ENCODE results near the gene GNAQ. TPM values are rescaled to one million over a fixed set of nuclear protein-coding genes. Genes with fewer than 3 reads are reported as not detected.

The GNAQ gene
- total and polyA plus RNA-seq, 4 donors: 6.8 to 19.6 (median 12.6) TPM

DNA sequence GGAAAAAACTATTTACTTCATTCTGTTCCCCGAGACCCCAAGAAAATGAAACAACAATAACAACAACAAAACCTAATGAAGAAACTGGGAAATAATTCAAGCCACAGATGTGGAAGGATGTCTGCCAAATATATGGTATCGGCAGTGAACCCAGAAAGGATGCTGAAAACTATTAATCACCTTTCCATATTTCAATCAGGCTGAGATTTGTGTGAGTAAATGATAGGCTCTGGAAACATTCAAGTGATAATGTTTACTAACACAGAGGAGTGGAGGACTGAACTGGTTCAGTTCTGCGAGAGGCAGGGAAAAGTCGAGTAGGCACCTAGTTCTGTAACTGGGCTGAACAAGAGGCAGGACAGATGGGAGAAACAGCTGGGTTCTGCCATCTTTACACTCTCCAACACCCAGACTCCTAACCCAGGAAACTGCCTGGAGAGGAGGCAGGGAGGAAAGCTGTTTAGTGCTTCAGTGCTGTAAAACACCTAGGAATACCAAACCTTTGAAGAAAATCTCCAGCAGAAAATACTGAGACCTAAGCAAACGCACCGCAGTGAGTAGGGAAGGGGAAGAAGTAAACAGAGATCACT, 286.7 kb downstream of the GNAQ start:
- Histone ChIP-seq H3K4me3 (ENCODE audit: low read depth in 1 of 3, low read length in 3 of 3) (no peak overlapping the region), H3K9me3 (ENCODE audit: control insufficient read depth in 4 of 4, low read length in 3 of 4) (no peaks in the 10 kb centered on the region), H3K27me3 (ENCODE audit: control insufficient read depth in 4 of 4, insufficient read depth in 4 of 4, low read length in 3 of 4) (no peaks in the 10 kb centered on the region), H3K4me1 (ENCODE audit: control insufficient read depth in 4 of 4, insufficient read depth in 4 of 4, low read length in 3 of 4) (no peaks in the 10 kb centered on the region), H3K27ac (ENCODE audit: low read depth in 1 of 2, low read length in 2 of 2) (no peak overlapping the region), H3K36me3 (ENCODE audit: control insufficient read depth in 4 of 4, insufficient read depth in 3 of 4, low read depth in 1 of 4, low read length in 3 of 4) (no peaks in the 10 kb centered on the region), H3K9ac (ENCODE audit: low read depth in 1 of 2, low read length in 2 of 2) (no peak overlapping the region)
- TF ChIP-seq YY1 (IDR thresholded peaks at IDR 0.05) (no peak), ATF3 (IDR thresholded peaks at IDR 0.05) (no peak), NR2F2 (IDR thresholded peaks at IDR 0.05) (no peak), RAD21 (IDR thresholded peaks at IDR 0.05) (no peak), MAX (IDR thresholded peaks at IDR 0.05) (no peak), SP1 (IDR thresholded peaks at IDR 0.05) (no peak)
- TF ChIP-seq, protein P1, sequence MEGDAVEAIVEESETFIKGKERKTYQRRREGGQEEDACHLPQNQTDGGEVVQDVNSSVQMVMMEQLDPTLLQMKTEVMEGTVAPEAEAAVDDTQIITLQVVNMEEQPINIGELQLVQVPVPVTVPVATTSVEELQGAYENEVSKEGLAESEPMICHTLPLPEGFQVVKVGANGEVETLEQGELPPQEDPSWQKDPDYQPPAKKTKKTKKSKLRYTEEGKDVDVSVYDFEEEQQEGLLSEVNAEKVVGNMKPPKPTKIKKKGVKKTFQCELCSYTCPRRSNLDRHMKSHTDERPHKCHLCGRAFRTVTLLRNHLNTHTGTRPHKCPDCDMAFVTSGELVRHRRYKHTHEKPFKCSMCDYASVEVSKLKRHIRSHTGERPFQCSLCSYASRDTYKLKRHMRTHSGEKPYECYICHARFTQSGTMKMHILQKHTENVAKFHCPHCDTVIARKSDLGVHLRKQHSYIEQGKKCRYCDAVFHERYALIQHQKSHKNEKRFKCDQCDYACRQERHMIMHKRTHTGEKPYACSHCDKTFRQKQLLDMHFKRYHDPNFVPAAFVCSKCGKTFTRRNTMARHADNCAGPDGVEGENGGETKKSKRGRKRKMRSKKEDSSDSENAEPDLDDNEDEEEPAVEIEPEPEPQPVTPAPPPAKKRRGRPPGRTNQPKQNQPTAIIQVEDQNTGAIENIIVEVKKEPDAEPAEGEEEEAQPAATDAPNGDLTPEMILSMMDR (IDR thresholded peaks at IDR 0.05; ENCODE audit: low read depth, low read length, missing input control): no peak
- TF ChIP-seq, protein P2, sequence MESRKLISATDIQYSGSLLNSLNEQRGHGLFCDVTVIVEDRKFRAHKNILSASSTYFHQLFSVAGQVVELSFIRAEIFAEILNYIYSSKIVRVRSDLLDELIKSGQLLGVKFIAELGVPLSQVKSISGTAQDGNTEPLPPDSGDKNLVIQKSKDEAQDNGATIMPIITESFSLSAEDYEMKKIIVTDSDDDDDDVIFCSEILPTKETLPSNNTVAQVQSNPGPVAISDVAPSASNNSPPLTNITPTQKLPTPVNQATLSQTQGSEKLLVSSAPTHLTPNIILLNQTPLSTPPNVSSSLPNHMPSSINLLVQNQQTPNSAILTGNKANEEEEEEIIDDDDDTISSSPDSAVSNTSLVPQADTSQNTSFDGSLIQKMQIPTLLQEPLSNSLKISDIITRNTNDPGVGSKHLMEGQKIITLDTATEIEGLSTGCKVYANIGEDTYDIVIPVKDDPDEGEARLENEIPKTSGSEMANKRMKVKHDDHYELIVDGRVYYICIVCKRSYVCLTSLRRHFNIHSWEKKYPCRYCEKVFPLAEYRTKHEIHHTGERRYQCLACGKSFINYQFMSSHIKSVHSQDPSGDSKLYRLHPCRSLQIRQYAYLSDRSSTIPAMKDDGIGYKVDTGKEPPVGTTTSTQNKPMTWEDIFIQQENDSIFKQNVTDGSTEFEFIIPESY (IDR thresholded peaks at IDR 0.05): no peak
- DNase-seq (ENCODE audit: low spot score): no peak
- 58% methylated on average over 6 of the region's 6 CpGs for WGBS

GRCh38 chr9:77743386-77743785, 288.2 kb downstream of the GNAQ start:
- H3K4me3 ChIP-seq (ENCODE audit: low read depth in 1 of 3, low read length in 3 of 3): no peak overlapping the region
- H3K9me3 ChIP-seq (ENCODE audit: control insufficient read depth in 4 of 4, low read length in 3 of 4): no peaks in the 10 kb centered on the region
- no peak for DNase-seq (ENCODE audit: low spot score)
- WGBS: 88% methylated on average over 1 of the region's 1 CpG
- TF ChIP-seq FOXA2 (IDR thresholded peaks at IDR 0.05) (no peak), EGR1 (IDR thresholded peaks at IDR 0.05; ENCODE audit: low read depth in 2 of 2) (no peak), FOXA1 (IDR thresholded peaks at IDR 0.05) (no peak), JUND (IDR thresholded peaks at IDR 0.05) (no peak), HNF4A (conservative IDR thresholded peaks at IDR 0.05) (no peak), SP1 (IDR thresholded peaks at IDR 0.05) (no peak), NR2F2 (IDR thresholded peaks at IDR 0.05) (no peak), TAF1 (conservative IDR thresholded peaks at IDR 0.05) (no peak), GABPA (IDR thresholded peaks at IDR 0.05 in 1 of 2, conservative IDR thresholded peaks at IDR 0.05 in 1 of 2) (no peak), MAX (IDR thresholded peaks at IDR 0.05) (no peak), ATF3 (IDR thresholded peaks at IDR 0.05) (no peak), RAD21 (IDR thresholded peaks at IDR 0.05) (no peak), RXRA (IDR thresholded peaks at IDR 0.05) (no peak), HNF4G (IDR thresholded peaks at IDR 0.05) (no peak), YY1 (IDR thresholded peaks at IDR 0.05) (no peak)
- TF ChIP-seq, protein P3, sequence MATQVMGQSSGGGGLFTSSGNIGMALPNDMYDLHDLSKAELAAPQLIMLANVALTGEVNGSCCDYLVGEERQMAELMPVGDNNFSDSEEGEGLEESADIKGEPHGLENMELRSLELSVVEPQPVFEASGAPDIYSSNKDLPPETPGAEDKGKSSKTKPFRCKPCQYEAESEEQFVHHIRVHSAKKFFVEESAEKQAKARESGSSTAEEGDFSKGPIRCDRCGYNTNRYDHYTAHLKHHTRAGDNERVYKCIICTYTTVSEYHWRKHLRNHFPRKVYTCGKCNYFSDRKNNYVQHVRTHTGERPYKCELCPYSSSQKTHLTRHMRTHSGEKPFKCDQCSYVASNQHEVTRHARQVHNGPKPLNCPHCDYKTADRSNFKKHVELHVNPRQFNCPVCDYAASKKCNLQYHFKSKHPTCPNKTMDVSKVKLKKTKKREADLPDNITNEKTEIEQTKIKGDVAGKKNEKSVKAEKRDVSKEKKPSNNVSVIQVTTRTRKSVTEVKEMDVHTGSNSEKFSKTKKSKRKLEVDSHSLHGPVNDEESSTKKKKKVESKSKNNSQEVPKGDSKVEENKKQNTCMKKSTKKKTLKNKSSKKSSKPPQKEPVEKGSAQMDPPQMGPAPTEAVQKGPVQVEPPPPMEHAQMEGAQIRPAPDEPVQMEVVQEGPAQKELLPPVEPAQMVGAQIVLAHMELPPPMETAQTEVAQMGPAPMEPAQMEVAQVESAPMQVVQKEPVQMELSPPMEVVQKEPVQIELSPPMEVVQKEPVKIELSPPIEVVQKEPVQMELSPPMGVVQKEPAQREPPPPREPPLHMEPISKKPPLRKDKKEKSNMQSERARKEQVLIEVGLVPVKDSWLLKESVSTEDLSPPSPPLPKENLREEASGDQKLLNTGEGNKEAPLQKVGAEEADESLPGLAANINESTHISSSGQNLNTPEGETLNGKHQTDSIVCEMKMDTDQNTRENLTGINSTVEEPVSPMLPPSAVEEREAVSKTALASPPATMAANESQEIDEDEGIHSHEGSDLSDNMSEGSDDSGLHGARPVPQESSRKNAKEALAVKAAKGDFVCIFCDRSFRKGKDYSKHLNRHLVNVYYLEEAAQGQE (IDR thresholded peaks at IDR 0.05): no peak
- TF ChIP-seq, protein P1 (IDR thresholded peaks at IDR 0.05; ENCODE audit: low read depth, low read length, missing input control): no peak
- TF ChIP-seq, protein P2 (IDR thresholded peaks at IDR 0.05): no peak
- no peaks in the 10 kb centered on the region for H3K36me3 ChIP-seq (ENCODE audit: control insufficient read depth in 4 of 4, insufficient read depth in 3 of 4, low read depth in 1 of 4, low read length in 3 of 4)
- no peak overlapping the region for H3K27ac ChIP-seq (ENCODE audit: low read depth in 1 of 2, low read length in 2 of 2)
- H3K9ac ChIP-seq (ENCODE audit: low read depth in 1 of 2, low read length in 2 of 2): no peak overlapping the region
- H3K4me1 ChIP-seq (ENCODE audit: control insufficient read depth in 4 of 4, insufficient read depth in 4 of 4, low read length in 3 of 4): no peaks in the 10 kb centered on the region
- H3K27me3 ChIP-seq (ENCODE audit: control insufficient read depth in 4 of 4, insufficient read depth in 4 of 4, low read length in 3 of 4): no peaks in the 10 kb centered on the region
